ENCODE results near the gene EXOC3. TPM values are rescaled to one million over a fixed set of nuclear protein-coding genes. Genes with fewer than 3 reads are reported as not detected.

The EXOC3 gene
- total RNA-seq, 4 donors from 2014 or later = 32.4 to 84.8 (median 49.2) TPM

DNA sequence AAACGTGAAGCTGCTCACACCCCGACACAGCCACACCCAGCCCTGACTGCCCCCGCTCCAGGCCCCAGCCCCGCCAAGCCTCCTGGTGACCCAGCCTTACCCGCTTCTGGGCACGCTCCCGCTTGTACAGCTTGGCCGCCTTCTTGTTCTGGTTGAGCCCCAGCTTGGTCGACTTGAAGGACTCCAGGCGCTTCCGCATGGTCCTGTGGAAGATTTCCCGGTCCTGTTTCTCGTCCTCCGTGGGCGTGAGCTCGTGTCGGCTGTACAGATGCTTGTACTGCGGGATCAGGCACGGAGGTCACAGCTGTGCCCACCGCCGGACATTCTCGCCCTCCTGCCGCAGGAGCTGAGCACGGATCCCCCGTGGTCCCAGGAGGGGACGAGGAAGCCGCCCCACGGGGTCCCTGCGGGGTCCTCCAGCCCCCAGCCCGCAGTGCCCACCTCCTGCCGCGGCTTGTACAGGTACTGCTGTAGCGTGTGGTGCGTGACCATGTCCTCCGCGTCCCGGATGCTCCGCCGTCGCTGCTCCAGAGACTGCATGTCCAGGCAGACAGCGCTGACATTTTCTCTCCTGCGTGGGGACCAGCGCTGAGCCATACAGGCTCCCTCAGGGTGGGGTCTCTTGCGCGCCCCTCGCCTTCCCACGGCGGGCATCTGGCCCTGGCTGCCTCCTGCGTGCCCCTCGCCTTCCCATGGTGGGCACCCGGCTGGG, 33.3 kb downstream of the EXOC3 start:
- TF ChIP-seq CTCF (IDR thresholded peaks at IDR 0.05; ENCODE audit: low read depth) = no peak

DNA sequence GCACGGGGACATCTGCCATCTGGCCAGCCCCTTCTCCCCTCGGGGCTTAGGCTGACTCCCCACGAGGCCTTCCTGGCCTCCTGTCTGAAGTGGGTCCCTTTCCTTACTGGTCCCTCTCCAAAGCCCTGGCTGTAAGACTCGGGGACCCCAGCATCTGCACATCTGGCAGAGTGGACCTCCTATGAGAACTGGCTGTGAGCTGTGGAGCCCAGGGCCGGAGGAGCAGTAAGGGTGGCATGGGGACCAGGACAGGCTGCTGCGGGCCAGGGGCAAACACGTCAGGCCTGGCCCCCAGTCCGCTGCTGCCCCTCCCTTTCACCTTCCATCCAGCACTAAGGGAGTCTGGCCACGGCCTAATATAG, 33.8 kb downstream of the EXOC3 start:
- TF ChIP-seq CTCF (IDR thresholded peaks at IDR 0.05; ENCODE audit: low read depth) = no peak

DNA sequence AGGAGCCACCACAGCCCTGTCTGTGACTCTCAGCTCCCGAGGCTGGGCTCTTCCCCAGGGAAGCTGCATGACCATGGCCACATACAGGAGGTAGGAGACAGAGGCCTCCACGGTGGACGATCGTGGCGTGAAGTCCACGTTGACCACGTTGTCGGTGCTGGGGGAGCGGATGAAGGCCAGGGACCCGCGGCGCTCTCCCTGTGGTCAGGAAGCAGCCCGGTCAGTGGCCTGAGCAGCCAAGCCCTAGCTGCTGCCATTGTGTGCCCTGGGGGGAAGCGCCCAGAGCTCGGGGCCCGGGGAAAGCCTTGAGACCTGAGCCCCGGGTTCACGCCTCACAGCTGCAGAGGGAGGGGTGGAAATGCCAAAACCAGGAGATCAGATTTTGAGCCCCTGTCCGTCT, 34.3 kb downstream of the EXOC3 start:
- TF ChIP-seq CTCF (IDR thresholded peaks at IDR 0.05; ENCODE audit: low read depth) = no peak

GRCh38 chr5:477871-478270, 34.9 kb downstream of the EXOC3 start:
- TF ChIP-seq CTCF (IDR thresholded peaks at IDR 0.05; ENCODE audit: low read depth) = no peak

DNA sequence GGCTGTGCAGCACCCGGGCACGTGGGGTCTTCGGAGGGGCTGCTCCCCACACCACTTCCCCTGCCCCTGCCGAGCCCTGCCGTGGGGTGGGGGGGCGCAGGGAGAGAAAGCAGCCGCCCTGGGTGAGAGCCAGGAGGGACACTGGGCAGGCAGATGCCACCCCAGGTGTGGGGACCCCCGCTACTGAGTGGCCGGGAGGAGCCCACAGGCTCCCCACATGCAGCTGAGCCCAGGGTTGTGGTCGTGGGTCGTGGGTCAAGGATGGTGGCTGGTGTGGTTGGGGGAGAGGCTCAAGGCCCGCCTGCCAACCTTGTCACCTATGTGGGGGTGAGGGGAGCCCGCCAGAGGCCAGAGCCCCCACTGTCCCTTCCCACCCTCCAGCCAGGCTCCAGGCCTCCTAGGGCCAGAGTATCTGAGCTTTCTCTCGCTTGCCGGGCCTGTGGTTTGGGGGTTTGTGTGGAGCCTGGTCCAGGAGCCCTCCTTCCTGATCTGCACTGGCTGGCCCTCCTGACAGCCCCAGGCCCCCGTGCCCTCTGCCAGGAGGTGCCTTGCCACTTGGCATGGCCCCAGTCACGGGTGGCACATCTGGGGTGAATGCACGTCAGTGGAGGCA, 35.5 kb downstream of the EXOC3 start:
- no peak for TF ChIP-seq CTCF (IDR thresholded peaks at IDR 0.05; ENCODE audit: low read depth)

- no peak for TF ChIP-seq CTCF (IDR thresholded peaks at IDR 0.05; ENCODE audit: low read depth)
These were observed 36.1 kb downstream of the EXOC3 start for GRCh38 chr5:478982-479535.

DNA sequence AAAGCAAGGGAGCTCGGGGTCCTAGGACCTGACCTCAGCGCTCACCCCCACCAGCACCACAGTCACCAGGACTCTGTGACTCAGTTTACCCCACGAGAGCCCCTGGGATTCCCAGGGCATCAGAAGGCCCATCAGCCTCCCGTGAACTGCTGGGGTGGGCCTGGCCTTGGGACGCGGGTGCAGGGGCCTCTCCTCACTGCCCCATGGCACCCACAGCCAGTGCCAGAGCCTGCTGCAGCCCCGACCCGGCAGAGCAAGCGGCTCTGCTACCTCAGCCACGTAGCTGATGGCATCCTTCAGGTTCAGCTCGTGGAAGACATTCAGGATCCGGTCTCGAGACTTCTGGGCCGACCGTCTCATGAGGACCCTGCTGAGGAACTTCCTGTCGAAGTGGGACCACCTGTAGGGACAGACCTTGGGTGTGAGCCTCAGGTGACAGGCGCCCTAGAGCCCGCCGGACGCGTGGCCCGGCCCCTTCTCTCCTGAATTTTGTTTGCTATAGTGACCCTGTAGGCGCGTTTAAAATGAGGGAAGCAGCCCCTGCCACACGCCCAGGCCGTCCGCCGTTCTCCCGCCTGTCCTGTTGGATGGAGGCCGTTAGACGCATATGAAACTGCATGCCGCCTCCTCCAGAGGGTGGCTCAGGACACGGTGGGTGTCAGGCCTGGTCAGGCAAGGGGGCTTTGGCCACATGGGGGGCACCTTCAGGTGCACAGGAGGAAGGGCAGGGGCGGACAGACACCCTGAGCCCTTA, 36.8 kb downstream of the EXOC3 start:
- no peak for TF ChIP-seq CTCF (IDR thresholded peaks at IDR 0.05; ENCODE audit: low read depth)
